Measurements from ENCODE around the gene EFNA2.
"Not testable (repeated sequence)": the region's sequence is repeated elsewhere in the genome, so short reads cannot be mapped to it uniquely, and the experiment has no call there.

Gene EFNA2

GRCh38 chr19:1325568-1326294, 40.1 kb downstream of the EFNA2 start:
- Histone ChIP-seq H3K9ac (ENCODE audit: low read depth, low read length) (peak overlapping the region; percentile 62; the same call in 1 of the 2 replicates), H3K9me3 (ENCODE audit: control insufficient read depth, insufficient read depth, low read length) (no peaks in the 10 kb centered on the region), H3K36me3 (ENCODE audit: insufficient read depth, low read length) (no peaks in the 10 kb centered on the region), H3K4me1 (ENCODE audit: insufficient read depth, low read length) (no peaks in the 10 kb centered on the region)

DNA sequence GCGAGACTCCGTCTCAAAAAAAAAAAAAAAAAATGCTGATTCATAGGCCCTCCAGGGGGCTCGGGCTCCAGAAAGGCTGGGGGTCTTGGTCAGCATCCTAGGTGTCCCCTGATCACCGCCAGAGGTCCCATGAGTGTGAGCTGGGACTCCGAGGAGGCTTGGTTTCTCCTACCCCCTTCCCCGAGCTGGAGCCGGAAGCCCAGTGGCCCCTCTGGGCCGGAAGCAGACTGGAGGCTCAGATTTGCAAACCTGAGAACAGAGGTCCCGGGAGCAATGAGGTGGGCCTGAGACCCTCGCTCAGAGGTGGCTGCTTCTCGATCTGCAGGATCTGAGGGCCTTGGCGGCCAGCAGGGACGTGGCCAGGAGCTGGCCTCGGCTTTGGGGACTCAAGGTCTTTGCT, 41.5 kb downstream of the EFNA2 start:
- Histone ChIP-seq H3K36me3 (ENCODE audit: insufficient read depth, low read length) (no peaks in the 10 kb centered on the region), H3K4me1 (ENCODE audit: insufficient read depth, low read length) (no peaks in the 10 kb centered on the region; the same call in 1 of the 2 replicates), H3K9me3 (ENCODE audit: control insufficient read depth, insufficient read depth, low read length) (no peaks in the 10 kb centered on the region), H3K9ac (ENCODE audit: low read depth, low read length) (no peak overlapping the region)

DNA sequence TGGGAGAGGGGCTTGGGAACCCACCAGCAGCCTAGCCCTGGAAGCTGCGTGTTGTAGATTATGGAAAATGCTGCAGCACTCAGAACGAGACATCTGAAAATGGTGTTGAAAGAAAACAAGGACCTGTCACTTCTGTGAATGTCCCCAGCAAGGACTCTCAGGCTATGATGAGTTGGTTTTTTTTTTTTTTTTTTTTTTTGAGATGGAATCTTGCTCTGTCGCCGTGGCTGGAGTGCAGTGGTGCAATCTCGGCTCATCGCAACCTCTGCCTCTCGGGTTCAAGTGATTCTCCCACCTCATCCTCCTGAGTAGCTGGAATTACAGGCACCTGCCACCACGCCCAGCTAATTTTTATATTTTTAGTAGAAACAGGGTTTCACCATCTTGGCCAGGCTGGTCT, 46.5 kb downstream of the EFNA2 start:
- not testable (repeated sequence) for H3K9ac ChIP-seq (ENCODE audit: low read depth, low read length); H3K9me3 ChIP-seq (ENCODE audit: control insufficient read depth, insufficient read depth, low read length); H3K36me3 ChIP-seq (ENCODE audit: insufficient read depth, low read length); H3K4me1 ChIP-seq (ENCODE audit: insufficient read depth, low read length)

- Histone ChIP-seq H3K4me1 (ENCODE audit: insufficient read depth, low read length) (no peaks in the 10 kb centered on the region; the same call in 1 of the 2 replicates), H3K36me3 (ENCODE audit: insufficient read depth, low read length) (no peaks in the 10 kb centered on the region), H3K9me3 (ENCODE audit: control insufficient read depth, insufficient read depth, low read length) (no peaks in the 10 kb centered on the region), H3K9ac (ENCODE audit: low read depth, low read length) (no peak overlapping the region)
Measured at GRCh38 chr19:1336079-1336684, 50.5 kb downstream of the EFNA2 start.

GRCh38 chr19:1340681-1341469, 55.2 kb downstream of the EFNA2 start:
- H3K36me3 ChIP-seq (ENCODE audit: insufficient read depth, low read length): no peaks in the 10 kb centered on the region
- no peaks in the 10 kb centered on the region for H3K4me1 ChIP-seq (ENCODE audit: insufficient read depth, low read length)
- no peak overlapping the region for H3K9ac ChIP-seq (ENCODE audit: low read depth, low read length)
- no peaks in the 10 kb centered on the region for H3K9me3 ChIP-seq (ENCODE audit: control insufficient read depth, insufficient read depth, low read length)

DNA sequence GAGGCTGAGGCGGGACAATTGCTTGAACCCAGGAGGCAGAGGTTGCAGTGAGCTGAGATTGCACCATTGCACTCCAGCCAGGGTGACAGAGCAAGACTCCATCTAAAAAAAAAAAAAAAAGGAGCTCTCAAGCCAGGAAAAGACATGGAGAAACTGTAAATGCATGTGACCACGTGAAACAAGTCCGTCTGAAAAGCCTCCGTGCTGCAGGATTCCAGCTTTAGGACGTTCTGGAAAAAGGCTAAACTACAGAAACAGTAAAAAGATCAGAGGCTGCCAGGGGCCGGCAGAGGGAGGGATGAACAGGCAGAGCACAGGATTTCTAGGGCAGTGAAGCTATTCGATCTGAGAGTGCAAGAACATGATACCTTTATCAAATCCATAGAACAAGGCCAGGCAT, 57.4 kb downstream of the EFNA2 start:
- H3K9ac ChIP-seq (ENCODE audit: low read depth, low read length): no peak overlapping the region
- H3K9me3 ChIP-seq (ENCODE audit: control insufficient read depth, insufficient read depth, low read length): no peaks in the 10 kb centered on the region
- H3K36me3 ChIP-seq (ENCODE audit: insufficient read depth, low read length): no peaks in the 10 kb centered on the region
- H3K4me1 ChIP-seq (ENCODE audit: insufficient read depth, low read length): no peaks in the 10 kb centered on the region

GRCh38 chr19:1349211-1349610, 63.5 kb downstream of the EFNA2 start:
- Histone ChIP-seq H3K9ac (ENCODE audit: low read depth, low read length) (no peak overlapping the region), H3K36me3 (ENCODE audit: insufficient read depth, low read length) (no peaks in the 10 kb centered on the region), H3K9me3 (ENCODE audit: control insufficient read depth, insufficient read depth, low read length) (no peaks in the 10 kb centered on the region), H3K4me1 (ENCODE audit: insufficient read depth, low read length) (no peaks in the 10 kb centered on the region)

GRCh38 chr19:1350867-1351266, 65.2 kb downstream of the EFNA2 start:
- no peaks in the 10 kb centered on the region for H3K9me3 ChIP-seq (ENCODE audit: control insufficient read depth, insufficient read depth, low read length)
- 0 out of 2 replicates have a peak, but pooled peaks cover under 1% of the 10 kb centered on the region for H3K4me1 ChIP-seq (ENCODE audit: insufficient read depth, low read length)
- no peaks in the 10 kb centered on the region for H3K36me3 ChIP-seq (ENCODE audit: insufficient read depth, low read length)
- H3K9ac ChIP-seq (ENCODE audit: low read depth, low read length): no peak overlapping the region

All from ES-I3 (cell line).